Subcutaneous adipose tissue (tissue), 4 donors: ENCODE measurements around the gene COBL. TPM values are rescaled to one million over a fixed set of nuclear protein-coding genes. Genes with fewer than 3 reads are reported as not detected.

Experiments
- CTCF ChIP-seq: fragments of 450-650 bp; IDR thresholded peaks from one replicate; pipeline ENCODE4 v1.5.1; 2016; ENCODE audit warnings: low read depth, mild to moderate bottlenecking, control low read depth, antibody characterized with exemption, moderate library complexity
- total RNA-seq, 4 donors: library from RNA; depleted of rRNA; stranded (reverse); fragments of >200 nt; gene quantifications; one replicate each; pipeline ENCODE4 v1.1.0, GENCODE V29; 2016

COBL gene
- total RNA-seq, 4 donors from 2014 or later = 0.51 to 1.8 (median 0.93) TPM

- no peak for TF ChIP-seq CTCF
Observed at GRCh38 chr7:51256916-51257315, 59.7 kb downstream of the COBL start.

- TF ChIP-seq CTCF = no peak
Observed at GRCh38 chr7:51256209-51256781, 60.3 kb downstream of the COBL start.

- no peak for TF ChIP-seq CTCF
Observed at GRCh38 chr7:51255536-51256208, 60.9 kb downstream of the COBL start.

GRCh38 chr7:51255036-51255435 lies 61.6 kb downstream of the COBL start:
- TF ChIP-seq CTCF = no peak

DNA sequence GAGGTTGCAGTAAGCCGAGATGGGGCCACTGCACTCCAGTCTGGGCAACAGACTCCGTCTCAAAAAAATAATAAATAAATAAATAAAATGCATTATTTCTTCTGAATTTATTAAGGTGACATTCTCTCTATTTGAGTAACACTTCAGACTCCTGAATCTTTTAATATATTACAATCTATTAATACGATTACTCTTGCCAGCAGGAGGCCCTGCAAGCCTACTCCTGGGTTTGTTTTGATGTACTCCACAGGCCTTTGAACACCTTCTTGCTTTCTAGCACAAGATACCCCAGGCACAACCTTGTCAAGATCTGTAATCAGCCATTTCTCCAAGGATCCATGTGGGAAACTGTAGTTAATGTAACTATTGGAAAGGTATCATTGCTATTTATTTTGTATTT lies 63.5 kb downstream of the COBL start:
- TF ChIP-seq CTCF = no peak

DNA sequence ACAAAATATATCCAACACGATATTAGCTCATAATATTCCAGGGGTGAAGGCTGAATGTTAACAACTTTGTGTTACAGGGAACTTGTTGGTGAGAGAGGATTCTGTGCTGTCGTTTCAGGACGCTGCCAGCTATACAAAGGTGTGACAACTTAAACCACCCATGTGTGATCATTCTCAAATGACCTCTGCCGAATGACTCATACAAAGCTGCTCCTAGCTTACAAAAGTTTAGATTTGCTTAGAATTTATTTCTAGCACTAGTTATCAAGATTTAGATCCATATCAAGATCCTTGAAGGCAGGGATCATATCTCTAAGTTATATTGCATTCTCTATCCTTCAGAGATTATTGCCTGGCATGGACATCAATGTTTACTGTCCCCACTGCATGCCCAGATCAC lies 65.3 kb downstream of the COBL start:
- no peak for TF ChIP-seq CTCF

- TF ChIP-seq CTCF = no peak
Observed at GRCh38 chr7:51250512-51250911, 66.1 kb downstream of the COBL start.
